ENCODE results near the gene MYO6.

The MYO6 gene

DNA sequence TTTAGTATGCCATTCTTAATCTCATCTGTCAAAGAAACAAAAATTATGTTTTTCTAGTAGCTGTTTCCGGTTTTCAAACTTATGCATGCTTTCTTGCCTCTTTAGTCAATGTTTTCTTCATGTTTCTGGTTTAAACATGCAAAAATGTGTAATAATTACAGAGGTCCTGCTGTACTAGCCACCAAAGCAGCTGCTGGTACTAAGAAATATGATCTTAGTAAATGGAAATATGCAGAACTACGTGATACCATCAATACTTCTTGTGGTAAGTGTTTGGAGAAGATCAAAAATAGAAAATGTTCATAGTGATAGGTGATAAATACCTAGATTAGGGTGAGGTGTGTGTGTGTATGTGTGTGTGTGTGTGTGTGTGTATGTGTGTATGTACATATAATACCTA lies 158.4 kb downstream of the MYO6 start:
- in situ Hi-C loops (cut with MboI; ENCODE audit: low pct_unique_long_range_greater_than_20kb, low sequenced_read_pairs, unreplicated experiment): no loop called here
- no peak for DNase-seq (ENCODE audit: low spot score)
- TF ChIP-seq, protein P1, sequence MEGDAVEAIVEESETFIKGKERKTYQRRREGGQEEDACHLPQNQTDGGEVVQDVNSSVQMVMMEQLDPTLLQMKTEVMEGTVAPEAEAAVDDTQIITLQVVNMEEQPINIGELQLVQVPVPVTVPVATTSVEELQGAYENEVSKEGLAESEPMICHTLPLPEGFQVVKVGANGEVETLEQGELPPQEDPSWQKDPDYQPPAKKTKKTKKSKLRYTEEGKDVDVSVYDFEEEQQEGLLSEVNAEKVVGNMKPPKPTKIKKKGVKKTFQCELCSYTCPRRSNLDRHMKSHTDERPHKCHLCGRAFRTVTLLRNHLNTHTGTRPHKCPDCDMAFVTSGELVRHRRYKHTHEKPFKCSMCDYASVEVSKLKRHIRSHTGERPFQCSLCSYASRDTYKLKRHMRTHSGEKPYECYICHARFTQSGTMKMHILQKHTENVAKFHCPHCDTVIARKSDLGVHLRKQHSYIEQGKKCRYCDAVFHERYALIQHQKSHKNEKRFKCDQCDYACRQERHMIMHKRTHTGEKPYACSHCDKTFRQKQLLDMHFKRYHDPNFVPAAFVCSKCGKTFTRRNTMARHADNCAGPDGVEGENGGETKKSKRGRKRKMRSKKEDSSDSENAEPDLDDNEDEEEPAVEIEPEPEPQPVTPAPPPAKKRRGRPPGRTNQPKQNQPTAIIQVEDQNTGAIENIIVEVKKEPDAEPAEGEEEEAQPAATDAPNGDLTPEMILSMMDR (IDR thresholded peaks at IDR 0.05; ENCODE audit: extremely low read depth, insufficient read depth, missing control alignments): no peak

- DNase-seq (ENCODE audit: low spot score): no peak
- TF ChIP-seq, protein P1 (IDR thresholded peaks at IDR 0.05; ENCODE audit: extremely low read depth, insufficient read depth, missing control alignments): no peak
- in situ Hi-C loops (cut with MboI; ENCODE audit: low pct_unique_long_range_greater_than_20kb, low sequenced_read_pairs, unreplicated experiment): no loop called here
These were observed 164.0 kb downstream of the MYO6 start for GRCh38 chr6:75913040-75913439.

DNA sequence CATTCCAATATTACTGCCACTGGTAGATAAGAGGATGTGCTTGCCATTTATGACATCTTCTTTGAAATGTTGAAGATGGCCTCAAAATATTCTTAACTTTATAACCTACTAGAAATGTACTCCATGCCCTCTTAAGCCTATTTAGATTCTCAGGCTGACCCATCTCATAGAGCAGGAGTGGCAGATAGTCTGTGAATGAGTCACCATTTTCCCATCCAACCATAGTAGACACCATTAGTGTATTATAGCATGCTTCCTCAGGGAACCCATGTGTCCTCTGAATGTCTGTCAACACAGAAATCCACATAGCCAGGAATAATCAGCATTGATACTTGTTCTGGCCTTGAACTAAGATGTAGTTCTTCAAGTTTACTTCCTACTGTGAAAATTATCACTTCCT lies 173.2 kb downstream of the MYO6 start:
- in situ Hi-C loops (cut with MboI; ENCODE audit: low pct_unique_long_range_greater_than_20kb, low sequenced_read_pairs, unreplicated experiment): no loop called here
- TF ChIP-seq, protein P1 (IDR thresholded peaks at IDR 0.05; ENCODE audit: extremely low read depth, insufficient read depth, missing control alignments): no peak
- no peak for DNase-seq (ENCODE audit: low spot score)

DNA sequence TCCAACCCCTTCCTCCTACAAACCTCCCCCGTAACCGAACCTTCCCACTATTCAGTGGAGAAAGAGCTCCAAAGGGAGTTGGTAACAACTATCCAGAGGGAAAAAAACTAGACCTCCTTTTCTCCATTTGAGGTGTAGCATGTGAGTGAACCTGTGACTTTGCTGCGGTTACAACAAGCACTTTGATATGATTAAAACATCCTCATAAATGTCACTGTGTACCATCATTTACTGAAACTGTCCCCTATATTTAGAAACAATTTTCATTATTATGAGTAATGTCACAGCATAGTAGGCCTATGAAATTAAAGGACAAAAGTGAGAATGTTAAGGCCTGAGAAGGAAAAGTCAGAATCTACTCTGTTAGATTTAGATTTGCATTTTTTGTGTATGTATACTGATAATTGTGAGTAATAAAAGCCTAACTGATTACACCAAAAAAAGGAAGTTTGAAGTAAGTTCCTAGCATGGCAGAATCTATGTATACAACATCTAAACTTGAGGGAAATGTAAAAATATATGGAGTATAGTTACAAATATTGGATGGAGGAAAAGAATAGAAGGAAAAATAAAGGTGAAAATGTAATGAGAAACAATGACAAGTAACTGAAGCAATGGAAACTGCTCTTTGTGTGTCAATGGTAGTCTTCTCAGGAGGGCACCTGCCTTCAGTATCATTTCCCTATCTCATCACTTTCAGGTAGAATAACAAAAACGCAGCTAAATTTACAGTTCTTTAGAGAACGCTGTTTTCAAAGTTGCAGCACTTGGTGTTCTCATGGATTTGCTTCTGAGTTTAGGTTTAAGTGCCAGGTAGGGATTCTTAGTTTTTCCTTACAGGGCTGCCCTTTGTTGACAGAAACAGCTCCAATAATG lies 177.5 kb downstream of the MYO6 start:
- TF ChIP-seq, protein P1 (IDR thresholded peaks at IDR 0.05; ENCODE audit: extremely low read depth, insufficient read depth, missing control alignments): no peak
- DNase-seq (ENCODE audit: low spot score): no peak
- in situ Hi-C loops (cut with MboI; ENCODE audit: low pct_unique_long_range_greater_than_20kb, low sequenced_read_pairs, unreplicated experiment): no loop called here

GRCh38 chr6:75931011-75931680 lies 182.1 kb downstream of the MYO6 start:
- in situ Hi-C loops (cut with MboI; ENCODE audit: low pct_unique_long_range_greater_than_20kb, low sequenced_read_pairs, unreplicated experiment): no loop called here
- TF ChIP-seq, protein P1 (IDR thresholded peaks at IDR 0.05; ENCODE audit: extremely low read depth, insufficient read depth, missing control alignments): no peak
- DNase-seq (ENCODE audit: low spot score): no peak

DNA sequence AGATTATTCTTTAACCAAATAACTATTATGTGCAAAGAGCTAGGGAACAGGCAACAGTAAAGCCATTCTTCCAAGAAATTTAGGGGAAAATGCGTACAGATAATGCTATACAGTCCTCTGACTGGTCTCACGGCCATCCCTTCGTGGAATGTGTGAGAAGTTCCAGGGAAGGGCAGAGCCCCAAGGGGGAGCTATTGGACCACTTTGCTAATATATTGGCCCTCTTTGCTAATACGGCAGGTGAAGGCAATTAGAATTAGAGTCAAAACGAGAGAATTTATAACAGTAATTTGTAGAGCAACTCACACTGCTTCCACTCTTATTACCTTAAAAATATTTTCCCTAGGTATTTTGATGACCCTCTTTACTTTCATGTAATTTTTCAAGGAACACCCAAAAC lies 183.0 kb downstream of the MYO6 start:
- no peak for DNase-seq (ENCODE audit: low spot score)
- in situ Hi-C loops (cut with MboI; ENCODE audit: low pct_unique_long_range_greater_than_20kb, low sequenced_read_pairs, unreplicated experiment): no loop called here
- TF ChIP-seq, protein P1 (IDR thresholded peaks at IDR 0.05; ENCODE audit: extremely low read depth, insufficient read depth, missing control alignments): peak; percentile 43

All from GM13977 (cell line).